ENCODE measurements around the gene FASTKD2. TPM values are rescaled to one million over a fixed set of nuclear protein-coding genes. Genes with fewer than 3 reads are reported as not detected.
"Not testable (repeated sequence)": the region's sequence is repeated elsewhere in the genome, so short reads cannot be mapped to it uniquely, and the experiment has no call there.

The FASTKD2 gene
- total and polyA plus RNA-seq, 9 donors = 14.3 to 29.0 (median 23.1) TPM

DNA sequence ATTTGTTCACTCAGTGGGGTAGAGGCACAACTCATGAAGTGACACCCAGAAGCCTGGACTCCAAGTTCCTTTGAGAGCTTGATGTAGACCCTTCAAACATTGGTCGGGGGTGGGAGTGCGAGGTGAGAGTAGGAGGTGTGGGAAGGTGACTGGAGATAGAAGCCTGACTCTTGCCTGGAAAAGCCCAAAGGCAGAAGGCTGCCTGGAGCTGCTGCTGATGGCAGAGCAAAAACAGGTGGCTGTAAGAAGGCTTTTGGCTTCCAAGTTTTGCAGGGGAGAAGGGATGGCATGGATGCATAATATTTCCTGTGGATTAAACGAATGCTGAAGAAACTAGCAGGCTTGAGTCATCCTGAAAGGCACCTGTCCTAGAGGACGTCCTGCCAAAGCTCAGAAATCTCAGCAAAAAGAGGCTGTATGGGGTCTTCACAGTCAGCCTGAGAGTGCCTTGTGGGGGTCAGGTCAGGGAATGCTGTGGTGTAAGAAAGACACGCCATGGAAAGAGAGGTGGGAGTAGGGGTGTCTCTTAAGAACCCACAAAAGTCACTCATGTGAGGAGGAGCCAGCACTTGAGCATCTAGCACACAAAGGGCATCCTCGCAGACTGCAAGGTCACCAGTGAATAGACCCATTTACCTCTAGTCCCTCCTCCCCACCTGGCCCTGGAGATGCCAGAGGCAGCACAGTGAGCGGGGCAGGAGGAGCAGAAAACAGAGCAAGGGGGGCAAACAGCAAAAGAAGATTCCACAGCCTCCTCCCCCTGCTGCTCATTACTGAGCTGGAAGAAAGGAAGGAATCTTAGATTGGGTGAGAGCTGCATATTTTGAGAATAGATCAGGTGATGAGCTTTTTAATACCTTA lies 37.5 kb downstream of the FASTKD2 start:
- H3K9me3 ChIP-seq = no peaks in the 10 kb centered on the region
- no peak for DNase-seq
- intact Hi-C loops (cut with DNase I) = loop anchor here in 3 of 4 donors (5.0 kb wide), 1 partner anchor 669 kb away; no protein-coding TSS in a partner anchor
- no peaks in the 10 kb centered on the region for H3K36me3 ChIP-seq
- H3K27ac ChIP-seq = no peak overlapping the region
- H3K27me3 ChIP-seq = no peaks in the 10 kb centered on the region
- no peak overlapping the region for H3K4me3 ChIP-seq
- 86 to 92% (median 88%) methylated on average over 7 of the region's 7 CpGs for WGBS, 3 donors
- no peaks in the 10 kb centered on the region for H3K4me1 ChIP-seq (ENCODE audit: insufficient read depth)
- TF ChIP-seq POLR2A (IDR thresholded peaks at IDR 0.05) = no peak
- TF ChIP-seq EP300 (IDR thresholded peaks at IDR 0.05) = no peak
- TF ChIP-seq, protein P1, sequence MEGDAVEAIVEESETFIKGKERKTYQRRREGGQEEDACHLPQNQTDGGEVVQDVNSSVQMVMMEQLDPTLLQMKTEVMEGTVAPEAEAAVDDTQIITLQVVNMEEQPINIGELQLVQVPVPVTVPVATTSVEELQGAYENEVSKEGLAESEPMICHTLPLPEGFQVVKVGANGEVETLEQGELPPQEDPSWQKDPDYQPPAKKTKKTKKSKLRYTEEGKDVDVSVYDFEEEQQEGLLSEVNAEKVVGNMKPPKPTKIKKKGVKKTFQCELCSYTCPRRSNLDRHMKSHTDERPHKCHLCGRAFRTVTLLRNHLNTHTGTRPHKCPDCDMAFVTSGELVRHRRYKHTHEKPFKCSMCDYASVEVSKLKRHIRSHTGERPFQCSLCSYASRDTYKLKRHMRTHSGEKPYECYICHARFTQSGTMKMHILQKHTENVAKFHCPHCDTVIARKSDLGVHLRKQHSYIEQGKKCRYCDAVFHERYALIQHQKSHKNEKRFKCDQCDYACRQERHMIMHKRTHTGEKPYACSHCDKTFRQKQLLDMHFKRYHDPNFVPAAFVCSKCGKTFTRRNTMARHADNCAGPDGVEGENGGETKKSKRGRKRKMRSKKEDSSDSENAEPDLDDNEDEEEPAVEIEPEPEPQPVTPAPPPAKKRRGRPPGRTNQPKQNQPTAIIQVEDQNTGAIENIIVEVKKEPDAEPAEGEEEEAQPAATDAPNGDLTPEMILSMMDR (IDR thresholded peaks at IDR 0.05) = no peak

DNA sequence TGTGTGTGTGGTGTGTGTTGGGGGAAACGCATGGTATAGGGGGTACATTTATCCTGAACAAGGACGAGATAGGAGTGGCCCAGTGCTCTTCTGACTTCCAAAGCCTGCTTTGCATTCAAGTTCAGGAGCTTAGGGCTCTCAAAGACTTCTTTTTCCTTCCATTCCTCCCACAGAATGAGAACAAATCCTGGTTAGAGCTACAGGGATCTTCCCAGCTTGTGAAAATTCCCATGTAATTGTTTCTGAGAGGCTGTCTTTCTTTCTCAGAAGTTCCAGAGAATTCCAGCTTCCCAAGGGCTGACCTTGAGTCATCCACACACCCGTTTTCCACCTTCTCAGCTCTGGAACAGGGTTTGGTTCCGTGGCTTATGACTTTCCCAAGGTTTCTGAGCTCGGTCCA lies 38.9 kb downstream of the FASTKD2 start:
- intact Hi-C loops (cut with DNase I) = loop anchor here in 3 of 4 donors (5.0 kb wide), 1 partner anchor 668 kb away; no protein-coding TSS in a partner anchor
- 39 to 49% (median 43%) methylated on average over 5 of the region's 5 CpGs for WGBS, 3 donors
- no peak for DNase-seq
- TF ChIP-seq POLR2A (IDR thresholded peaks at IDR 0.05) (no peak), EP300 (IDR thresholded peaks at IDR 0.05) (no peak)
- TF ChIP-seq, protein P1 (IDR thresholded peaks at IDR 0.05) = no peak
- no peak overlapping the region for H3K4me3 ChIP-seq
- no peak overlapping the region for H3K27ac ChIP-seq
- H3K27me3 ChIP-seq = no peaks in the 10 kb centered on the region
- H3K4me1 ChIP-seq (ENCODE audit: insufficient read depth) = no peaks in the 10 kb centered on the region
- H3K9me3 ChIP-seq = no peaks in the 10 kb centered on the region
- H3K36me3 ChIP-seq = no peaks in the 10 kb centered on the region

DNA sequence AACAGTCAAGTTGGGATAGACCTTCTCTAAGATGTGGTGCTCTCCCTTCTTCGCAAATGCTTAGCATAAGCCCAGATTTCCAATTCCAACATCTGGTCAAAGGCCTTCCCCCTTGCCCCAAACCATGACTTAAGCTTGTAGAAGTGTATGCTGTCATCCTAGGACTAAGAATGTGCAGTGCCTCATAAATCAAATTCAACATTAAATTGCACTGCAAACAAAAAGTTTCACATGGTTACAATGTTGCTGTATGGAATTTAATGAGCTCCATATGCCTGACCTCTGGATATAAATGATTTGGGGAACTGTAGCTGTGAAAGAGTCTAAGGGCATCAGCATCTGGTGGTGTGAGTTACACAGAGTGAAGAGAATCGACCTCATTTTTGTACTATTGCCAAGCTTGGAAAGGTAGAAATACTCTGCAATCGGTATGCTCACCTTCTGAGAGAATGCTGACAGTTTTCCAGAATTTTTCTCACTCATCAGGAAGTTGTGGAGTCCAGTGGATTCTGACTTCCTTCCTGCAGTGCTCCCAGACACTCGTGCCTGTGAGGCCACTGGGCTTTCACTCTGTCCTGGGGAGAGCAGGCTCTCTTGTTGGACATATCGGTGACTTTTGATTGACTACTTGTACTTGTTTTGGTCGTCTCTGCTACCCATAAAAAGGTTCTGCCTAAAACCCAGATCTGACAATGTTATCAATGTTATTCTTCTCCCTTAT lies 40.6 kb downstream of the FASTKD2 start:
- TF ChIP-seq EP300 (IDR thresholded peaks at IDR 0.05) (no peak), POLR2A (IDR thresholded peaks at IDR 0.05) (no peak)
- TF ChIP-seq, protein P1 (IDR thresholded peaks at IDR 0.05) = no peak
- WGBS, 3 donors = 61 to 79% (median 67%) methylated on average over 6 of the region's 6 CpGs

DNA sequence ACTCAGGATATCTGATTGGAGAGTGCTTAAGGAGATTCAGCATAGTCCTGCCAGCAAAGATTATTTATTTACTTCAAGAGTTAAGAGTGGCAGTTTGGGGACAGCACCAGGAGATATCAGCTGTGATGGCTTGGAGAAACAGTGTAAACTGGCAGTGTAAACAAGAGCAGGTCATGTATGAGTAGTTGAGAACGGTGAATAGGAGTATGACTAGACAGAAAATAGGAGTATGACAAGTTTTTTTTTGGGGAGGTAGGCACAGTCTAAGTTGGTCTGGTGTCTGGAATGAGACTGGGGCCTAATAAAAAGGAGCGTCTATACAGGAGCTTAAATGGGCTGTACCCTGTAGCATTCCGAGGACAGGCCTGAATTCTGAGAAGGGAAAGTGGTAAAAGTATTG lies 42.2 kb downstream of the FASTKD2 start:
- H3K4me1 ChIP-seq (ENCODE audit: insufficient read depth); intact Hi-C loops (cut with DNase I); H3K9me3 ChIP-seq; H3K27ac ChIP-seq; H3K27me3 ChIP-seq; H3K4me3 ChIP-seq; H3K36me3 ChIP-seq; DNase-seq: not testable (repeated sequence)
- WGBS, 3 donors = 93 to 100% (median 100%) methylated on average over 2 to 3 of the region's 3 CpGs

More for the DNA sequence above, 40.6 kb downstream of the FASTKD2 start:
- Histone ChIP-seq H3K27me3 (no peaks in the 10 kb centered on the region), H3K9me3 (no peaks in the 10 kb centered on the region), H3K36me3 (no peaks in the 10 kb centered on the region), H3K27ac (no peak overlapping the region), H3K4me3 (no peak overlapping the region), H3K4me1 (ENCODE audit: insufficient read depth) (no peaks in the 10 kb centered on the region)
- intact Hi-C loops (cut with DNase I) = no loop called here
- DNase-seq = no peak

DNA sequence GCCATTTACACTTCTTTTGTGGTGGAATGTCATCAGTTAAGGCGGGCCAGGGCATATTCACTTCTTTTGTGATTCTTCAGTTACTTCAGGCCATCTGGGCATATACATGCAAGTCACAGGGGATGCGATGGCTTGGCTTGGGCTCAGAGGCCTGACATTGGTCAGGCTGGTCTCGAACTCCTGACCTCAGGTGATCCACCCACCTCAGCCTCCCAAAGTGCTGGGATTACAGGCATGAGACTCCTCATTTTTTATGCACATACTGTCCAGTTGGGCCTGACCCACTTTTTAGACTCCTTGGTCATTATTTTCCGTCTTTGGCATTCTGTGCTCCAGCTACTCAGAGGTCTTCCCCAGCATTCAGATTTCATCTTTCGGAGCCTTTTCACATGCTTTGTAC lies 47.1 kb downstream of the FASTKD2 start:
- 91 to 97% (median 96%) methylated on average over 4 to 5 of the region's 5 CpGs for WGBS, 3 donors

More for the DNA sequence above, 47.1 kb downstream of the FASTKD2 start:
- intact Hi-C loops (cut with DNase I); H3K9me3 ChIP-seq; H3K4me1 ChIP-seq (ENCODE audit: insufficient read depth); H3K27ac ChIP-seq; DNase-seq; H3K4me3 ChIP-seq; H3K36me3 ChIP-seq; H3K27me3 ChIP-seq: not testable (repeated sequence)

Data from ovary (tissue), 9 donors.